HG02678 (cell line): ENCODE measurements around the gene U2AF2.
"Not testable (repeated sequence)": the region's sequence is repeated elsewhere in the genome, so short reads cannot be mapped to it uniquely, and the experiment has no call there.

ENCODE experiments used
- ATAC-seq: cut with Tn5 transposase; IDR thresholded peaks from one replicate; pipeline ENCODE4 v1.9.1; 2021; ENCODE audit warnings: mild to moderate bottlenecking, moderate library complexity; ENCODE audit not compliant: unreplicated experiment

The U2AF2 gene

GRCh38 chr19:55700813-55701212, 46.0 kb downstream of the U2AF2 start:
- no peak for ATAC-seq

DNA sequence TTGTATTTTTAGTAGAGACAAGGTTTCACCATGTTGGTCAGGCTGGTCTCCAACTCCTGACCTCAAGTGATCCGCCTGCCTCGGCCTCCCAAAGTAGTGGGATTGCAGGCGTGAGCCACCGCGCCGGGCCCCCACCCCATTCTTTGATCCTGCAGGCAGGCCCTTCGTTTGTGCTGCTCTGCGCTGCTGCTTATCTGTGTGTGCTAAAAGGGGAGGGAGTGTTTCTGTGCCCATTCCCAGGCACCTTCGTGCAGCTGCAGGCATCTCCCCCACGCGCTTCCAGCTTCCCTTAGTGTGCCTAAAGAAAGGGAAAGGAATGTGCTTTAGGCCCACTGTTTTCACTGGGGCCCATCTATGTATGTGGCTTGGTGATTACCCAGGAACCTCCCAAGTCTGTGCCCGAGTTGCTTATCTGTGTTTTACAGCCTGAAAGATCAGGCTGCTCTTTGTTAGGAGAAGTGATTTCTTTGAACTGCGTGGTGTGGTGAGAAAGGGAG, 47.3 kb downstream of the U2AF2 start:
- ATAC-seq, result no peak

- ATAC-seq, result no peak
Measured at GRCh38 chr19:55703790-55704215, 49.0 kb downstream of the U2AF2 start.

- ATAC-seq, result no peak
Measured at GRCh38 chr19:55704494-55705245, 49.8 kb downstream of the U2AF2 start.

GRCh38 chr19:55705972-55706371, 51.1 kb downstream of the U2AF2 start:
- no peak for ATAC-seq

DNA sequence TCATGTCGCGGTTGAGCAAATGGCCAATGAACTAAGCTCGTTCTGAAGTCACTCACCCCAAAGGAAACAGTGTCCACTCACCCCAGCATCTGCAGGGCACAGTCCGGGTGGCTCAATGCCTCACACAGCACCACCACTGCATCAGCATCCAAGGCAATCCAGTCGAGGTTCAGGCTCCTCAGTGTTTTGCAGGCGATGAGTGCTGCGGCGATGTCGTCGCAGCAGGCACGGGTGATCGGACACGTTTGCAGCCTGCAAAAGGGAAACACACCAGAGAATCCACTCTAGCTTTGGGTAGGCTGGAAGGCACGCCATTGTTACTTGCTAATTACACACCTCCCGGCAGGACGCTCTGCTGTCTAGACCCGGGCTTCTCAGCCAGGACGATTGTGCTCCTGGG, 56.9 kb downstream of the U2AF2 start:
- no peak for ATAC-seq

- ATAC-seq, result no peak
Measured at GRCh38 chr19:55712804-55713631, 58.2 kb downstream of the U2AF2 start.

- ATAC-seq, result no peak
Measured at GRCh38 chr19:55716531-55716930, 61.7 kb downstream of the U2AF2 start.

- no peak for ATAC-seq
Measured at GRCh38 chr19:55717251-55717650, 62.4 kb downstream of the U2AF2 start.

DNA sequence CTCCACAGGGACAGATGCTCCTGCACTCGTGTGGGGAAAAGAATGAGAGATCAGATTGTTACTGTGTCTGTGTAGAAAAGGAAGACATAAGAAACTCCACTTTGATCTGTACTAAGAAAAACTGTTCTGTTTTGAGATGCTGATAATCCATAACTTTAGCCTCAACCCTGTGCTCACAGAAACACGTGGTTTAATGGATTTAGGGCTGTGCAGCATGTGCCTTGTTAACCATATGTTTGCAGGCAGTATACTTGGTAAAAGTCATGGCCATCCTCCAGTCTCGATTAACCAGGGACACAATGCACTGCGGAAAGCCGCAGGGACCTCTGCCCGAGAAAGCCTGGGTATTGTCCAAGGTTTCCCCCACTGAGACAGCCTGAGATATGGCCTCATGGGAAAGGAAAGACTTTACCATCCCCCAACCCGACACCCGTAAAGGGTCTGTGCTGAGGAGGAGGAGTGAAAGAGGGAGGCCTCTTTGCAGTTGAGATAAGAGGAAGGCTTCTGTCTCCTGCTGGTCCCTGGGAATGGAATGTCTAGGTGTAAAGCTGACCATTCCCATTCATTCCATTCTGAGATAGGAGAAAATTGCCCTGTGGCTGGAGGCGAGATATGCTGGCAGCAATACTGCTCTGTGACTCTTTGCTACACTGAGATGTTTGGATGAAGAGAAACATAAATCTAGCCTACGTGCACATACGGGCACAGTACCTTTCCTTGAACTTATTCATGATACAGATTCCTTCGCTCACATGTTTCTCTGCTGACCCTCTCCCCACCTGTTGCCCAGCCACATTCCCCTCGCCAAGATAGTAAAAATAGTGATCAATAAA, 63.3 kb downstream of the U2AF2 start:
- ATAC-seq, result not testable (repeated sequence)

- no peak for ATAC-seq
Measured at GRCh38 chr19:55720214-55720746, 65.4 kb downstream of the U2AF2 start.

- ATAC-seq, result no peak
Measured at GRCh38 chr19:55720801-55721200, 66.0 kb downstream of the U2AF2 start.

DNA sequence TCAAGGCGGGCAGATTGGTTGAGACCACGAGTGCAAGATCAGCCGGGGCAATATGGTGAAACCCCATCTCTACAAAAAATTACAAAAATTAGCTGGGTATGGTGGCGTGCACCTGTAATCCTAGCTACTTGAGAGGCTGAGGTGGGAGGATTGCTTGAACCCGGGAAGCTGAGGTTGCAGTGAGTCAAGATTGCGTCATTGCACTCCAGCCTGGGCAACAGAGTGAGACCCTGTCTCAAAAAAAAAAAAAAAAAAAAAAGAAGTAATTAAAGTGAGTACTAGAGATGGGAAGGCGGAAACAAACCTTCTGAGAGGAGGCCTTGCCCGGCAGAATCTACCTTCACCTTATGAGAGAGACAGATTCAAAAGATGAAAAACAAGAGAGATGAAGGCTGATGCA, 68.7 kb downstream of the U2AF2 start:
- no peak for ATAC-seq
